HG03064 (cell line): ENCODE data around the gene SLC9A9.
"Not testable (repeated sequence)": the region's sequence is repeated elsewhere in the genome, so short reads cannot be mapped to it uniquely, and the experiment has no call there.

Experiments used
- ATAC-seq: cut with Tn5 transposase; IDR thresholded peaks from one replicate; pipeline ENCODE4 v1.9.1; 2021; ENCODE audit warnings: low read depth; ENCODE audit not compliant: unreplicated experiment

Gene SLC9A9

DNA sequence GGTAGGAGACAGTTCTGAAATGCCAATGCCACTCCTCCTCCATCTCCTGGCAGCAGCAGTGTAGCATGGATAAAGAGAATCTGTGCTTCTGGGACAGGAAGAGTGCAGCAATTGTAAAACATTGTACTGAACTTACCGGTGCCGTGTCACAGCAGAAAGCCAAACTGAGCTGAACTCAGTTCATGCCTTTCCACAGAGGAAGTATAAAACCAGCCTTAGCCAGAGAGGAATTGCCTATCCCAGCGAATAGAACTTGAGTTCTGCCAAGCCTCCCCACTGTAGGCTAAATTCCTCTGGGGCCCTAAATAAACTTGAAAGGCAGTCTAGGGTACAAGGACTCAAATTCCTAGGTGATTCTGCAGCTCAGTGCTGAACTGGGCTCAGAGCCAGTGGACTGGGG lies 148.8 kb downstream of the SLC9A9 start:
- ATAC-seq = no peak

DNA sequence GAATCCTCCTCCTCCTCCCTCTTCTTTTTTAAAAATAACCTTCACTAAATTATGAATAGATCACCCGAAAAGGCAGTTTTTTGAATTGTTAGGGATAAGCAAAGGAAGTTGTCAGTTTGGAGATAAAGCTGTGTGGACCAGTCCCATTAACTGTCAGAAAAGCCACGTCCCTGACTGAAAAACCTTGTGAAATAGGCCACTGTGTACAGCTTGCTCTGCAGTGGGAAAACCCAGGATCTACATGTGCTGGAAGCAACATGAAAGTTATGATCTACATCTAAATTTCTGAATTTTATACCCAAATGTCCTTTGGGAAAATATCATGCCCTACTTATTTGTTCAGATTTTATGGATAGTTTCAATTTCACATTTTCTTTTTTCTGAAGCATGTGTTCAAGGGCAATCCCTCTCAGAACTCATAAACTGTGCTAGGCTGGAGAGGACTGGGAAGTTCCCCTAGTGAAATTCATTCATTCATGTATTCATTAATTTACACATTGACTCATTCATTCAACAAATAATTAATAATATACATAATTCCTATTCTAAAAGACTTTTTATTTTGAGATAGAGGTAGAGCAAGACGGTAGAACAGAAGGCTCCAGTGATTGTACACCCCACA lies 149.5 kb downstream of the SLC9A9 start:
- ATAC-seq = no peak

DNA sequence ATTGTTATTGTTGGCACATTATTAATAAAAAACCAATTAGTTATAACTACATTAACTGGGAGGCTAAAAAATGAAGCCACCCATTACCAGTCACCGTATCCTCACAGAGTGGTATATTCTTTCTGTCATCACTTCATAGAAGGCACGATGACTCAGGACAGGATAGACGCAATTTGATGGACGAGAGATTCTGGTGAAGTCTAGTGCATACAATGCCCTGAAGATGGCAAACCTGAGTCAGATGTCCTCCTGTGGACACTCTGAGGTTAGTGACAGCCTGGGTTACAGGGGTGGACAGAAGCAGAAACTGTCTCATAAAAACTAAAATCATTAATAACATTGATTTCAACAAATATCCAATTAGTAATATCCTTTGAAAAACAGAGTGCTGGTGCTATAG lies 150.3 kb downstream of the SLC9A9 start:
- ATAC-seq = no peak

DNA sequence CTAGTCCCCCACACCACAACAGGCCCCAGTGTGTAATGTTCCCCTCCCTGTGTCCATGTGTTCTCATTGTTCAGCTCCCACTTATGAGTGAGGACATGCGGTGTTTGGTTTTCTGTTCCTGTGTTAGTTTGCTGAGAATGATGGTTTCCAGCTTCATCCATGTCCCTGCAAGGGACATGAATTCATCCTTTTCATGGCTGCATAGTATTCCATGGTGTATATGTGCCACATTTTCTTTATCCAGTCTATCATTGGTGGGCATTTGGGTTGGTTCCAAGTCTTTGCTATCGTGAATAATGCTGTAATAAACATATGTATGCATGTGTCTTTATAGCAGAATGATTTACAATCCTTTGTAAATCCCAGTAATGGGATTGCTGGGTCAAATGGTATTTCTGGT lies 152.9 kb downstream of the SLC9A9 start:
- ATAC-seq = not testable (repeated sequence)

DNA sequence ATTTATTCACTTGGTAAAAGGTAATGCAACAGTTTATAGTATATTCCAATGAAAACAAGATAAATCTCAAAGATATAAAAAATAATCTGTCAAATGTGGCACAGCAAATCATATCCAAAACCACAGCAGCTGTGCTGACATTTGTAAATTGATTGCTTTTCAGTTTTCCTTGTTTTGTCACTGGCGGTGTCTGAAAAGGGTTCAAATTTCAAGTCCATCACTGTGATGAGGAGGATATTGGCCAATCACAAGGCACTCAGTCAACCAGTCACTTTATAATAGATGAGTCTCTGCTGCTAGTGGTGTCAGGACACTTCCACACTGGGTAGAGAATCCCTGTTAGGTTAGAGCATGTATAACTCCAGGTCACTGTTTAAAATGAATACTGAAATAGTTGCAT lies 154.8 kb downstream of the SLC9A9 start:
- ATAC-seq = no peak

DNA sequence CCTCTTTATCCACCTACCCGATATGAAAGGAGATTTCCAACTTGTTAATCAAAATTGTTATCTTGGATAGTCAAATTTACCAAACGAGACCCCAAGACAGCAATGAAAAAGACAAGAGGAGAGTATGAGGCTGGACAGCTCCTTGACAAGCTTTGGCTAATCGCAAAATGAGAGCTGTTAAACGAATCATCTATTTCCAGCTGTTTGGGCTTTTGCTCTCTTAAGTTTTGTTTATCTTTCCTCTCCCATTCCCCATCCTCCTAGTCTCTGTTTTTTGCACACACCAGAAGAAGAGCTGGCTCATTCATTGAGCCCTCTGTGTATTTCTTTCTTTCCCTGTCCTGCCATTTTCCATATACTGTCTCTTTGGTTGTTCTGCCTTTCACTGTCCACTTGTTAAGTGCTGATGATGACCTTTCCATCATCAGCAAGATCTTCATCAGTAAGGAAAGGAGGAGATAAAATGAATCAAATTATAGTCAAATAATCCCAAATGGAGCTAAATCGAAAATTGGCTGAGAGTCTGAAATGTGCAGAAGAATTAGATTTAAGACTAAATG lies 161.6 kb downstream of the SLC9A9 start:
- no peak for ATAC-seq

DNA sequence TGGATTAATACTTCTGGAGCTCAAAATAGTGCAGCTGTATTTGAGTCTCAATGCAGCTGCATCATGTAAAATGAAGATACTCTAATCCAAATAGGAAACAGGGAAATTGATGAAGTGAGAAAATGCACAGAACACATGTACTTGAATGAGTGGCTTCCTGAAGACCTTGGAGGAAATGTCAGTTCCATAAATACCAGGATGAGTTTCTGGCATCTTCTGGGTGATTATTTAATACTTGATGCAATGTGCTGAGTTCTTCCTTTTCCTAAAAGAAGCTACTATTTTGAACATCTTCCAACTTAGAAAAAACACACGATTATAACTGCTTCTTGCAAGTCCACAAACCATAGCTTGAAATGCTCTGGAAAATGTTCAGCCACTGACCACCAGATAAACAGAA lies 162.8 kb downstream of the SLC9A9 start:
- ATAC-seq = no peak

DNA sequence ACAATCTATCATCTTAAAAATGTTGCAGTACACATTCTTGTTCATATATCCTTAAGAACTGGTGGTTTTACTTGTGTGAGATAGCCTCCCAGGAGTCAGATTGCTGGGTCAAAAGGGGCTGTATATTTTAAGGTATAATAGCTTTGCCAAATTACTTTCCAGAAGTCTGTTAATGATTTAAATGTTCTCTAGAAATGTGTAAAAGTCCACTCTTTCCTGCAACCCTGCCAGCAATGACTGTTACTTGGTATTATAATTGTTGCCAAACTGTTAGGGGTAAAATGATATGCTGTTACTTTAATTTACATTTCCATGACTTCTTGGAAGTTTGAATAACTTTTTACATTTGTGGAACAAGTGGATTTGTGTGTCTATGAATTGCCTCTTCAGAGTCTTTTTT lies 170.8 kb downstream of the SLC9A9 start:
- ATAC-seq = no peak

DNA sequence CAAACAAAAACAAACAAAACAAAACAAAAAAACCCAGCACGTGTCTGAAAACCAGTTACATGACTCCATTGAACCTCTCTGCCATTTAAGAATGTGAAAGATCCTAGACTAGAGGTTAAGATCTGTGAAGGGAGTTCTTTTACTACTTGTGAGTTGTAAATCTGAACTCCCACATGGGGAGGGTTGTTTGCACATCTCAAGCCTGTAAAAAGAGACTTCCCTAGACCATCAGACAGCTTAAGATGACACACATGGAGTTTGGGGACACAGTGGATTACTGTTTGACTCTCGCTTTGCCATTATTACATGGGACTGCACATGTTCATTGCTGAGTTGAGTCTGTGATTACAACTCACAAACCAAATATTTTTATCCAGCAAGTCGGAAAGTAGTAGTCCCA lies 171.5 kb downstream of the SLC9A9 start:
- ATAC-seq = no peak

DNA sequence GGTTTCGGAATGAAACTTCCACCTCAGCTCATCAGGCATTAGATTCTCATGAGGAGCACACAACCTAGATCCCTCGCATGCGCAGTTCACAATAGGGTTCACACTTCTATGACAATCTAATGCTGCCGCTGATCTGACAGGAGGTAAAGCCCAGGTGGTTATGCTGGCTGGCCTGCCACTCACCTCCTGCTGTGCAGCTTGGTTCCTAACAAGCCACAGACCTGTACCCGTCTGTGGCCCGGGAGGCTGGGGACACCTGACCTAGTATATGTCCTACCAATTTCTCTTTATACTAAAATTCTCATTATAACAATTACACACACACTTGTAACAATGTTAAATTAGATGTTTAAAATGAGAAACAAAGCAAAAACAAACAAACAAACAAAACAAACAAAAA lies 172.2 kb downstream of the SLC9A9 start:
- no peak for ATAC-seq

DNA sequence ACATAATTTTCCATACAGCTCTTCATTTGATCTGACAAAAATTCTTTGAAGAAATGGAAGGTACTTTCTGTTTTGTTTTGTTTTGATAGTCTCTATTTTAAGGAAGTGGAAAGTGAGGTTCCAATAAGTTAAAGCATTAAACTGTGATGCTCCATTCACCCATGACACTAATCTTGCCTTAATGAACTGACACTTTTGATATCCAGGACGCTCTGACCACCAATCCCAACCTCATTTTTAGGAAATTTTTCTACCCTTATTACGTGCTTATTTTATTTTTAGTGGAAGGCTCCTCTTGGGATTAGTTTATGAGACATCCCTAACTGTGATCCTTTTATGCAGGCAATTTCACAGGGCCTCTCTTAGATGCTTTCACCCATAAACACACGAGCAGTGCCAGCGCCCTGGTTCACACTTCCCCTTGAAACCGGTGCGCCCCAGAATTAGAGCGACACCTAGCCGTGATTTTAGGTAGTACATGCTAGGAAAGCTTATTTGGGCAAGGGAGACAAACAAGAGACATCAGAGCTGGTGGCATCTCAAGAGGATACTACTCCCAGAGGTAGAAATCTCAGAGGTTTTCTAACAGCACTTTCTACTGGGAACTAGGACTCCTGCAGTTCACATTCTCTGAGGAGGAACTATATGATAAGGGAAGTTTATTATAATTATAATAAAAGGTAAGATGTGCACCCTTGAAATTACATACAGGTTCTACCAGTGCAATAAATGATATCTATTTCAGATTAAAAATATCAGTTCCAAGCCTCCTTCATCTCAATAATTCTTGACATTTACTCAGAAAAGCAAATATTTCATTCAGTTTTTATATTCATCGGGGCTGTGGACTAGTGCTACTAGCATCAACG lies 173.9 kb downstream of the SLC9A9 start:
- peak; percentile 56 for ATAC-seq

DNA sequence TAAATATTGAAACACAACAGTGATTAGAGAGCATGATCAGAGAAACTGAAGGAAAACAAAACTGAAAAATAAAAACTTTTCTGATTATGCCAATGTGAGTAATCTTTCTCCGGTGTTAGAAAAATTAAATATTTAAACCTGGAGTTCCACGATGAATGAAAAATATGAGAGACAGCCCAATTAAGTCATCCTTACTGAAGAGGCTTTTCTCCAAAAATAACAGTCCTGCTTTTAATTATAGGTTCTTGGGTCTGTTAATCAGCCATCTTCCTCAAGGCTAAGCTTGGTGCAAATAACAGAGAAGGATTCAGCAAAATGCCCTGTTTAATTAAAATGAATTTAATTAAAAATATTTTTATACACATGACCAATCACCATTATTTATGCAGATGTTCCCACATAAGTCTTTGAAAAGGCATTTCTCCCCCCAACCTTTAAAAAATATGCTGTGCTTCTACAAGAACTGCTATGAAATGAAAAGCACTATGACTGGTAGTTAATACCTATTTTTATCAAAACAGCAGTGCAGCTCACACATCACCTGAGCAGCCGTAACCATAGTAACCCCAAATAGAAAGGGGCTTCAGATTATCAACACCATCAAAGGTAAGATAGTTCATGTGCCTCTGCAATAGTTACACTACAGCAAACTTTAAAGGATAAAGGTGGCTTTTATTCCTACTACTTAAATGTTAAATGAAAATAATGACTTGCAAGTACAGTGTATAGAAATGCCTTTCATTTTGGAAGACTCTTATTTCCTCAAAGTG lies 175.7 kb downstream of the SLC9A9 start:
- no peak for ATAC-seq

DNA sequence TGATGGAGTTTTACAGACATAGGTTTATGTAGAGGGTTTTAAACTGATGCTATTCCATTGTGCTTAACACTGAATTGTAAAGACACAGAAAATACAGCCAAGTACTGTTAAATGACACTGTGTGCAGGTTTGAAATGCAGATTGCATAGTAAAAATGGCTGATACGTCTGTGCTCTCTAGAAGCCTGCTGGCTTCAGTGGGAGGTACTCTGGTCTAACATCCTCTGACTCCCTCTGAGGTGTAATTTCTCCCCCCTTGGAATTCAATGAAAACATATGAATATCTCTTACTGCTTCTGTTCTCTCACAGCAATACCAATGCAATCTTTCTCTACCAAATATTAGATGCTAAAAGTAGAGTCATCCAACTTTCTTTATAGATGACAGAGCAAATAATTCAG lies 176.6 kb downstream of the SLC9A9 start:
- ATAC-seq = no peak

DNA sequence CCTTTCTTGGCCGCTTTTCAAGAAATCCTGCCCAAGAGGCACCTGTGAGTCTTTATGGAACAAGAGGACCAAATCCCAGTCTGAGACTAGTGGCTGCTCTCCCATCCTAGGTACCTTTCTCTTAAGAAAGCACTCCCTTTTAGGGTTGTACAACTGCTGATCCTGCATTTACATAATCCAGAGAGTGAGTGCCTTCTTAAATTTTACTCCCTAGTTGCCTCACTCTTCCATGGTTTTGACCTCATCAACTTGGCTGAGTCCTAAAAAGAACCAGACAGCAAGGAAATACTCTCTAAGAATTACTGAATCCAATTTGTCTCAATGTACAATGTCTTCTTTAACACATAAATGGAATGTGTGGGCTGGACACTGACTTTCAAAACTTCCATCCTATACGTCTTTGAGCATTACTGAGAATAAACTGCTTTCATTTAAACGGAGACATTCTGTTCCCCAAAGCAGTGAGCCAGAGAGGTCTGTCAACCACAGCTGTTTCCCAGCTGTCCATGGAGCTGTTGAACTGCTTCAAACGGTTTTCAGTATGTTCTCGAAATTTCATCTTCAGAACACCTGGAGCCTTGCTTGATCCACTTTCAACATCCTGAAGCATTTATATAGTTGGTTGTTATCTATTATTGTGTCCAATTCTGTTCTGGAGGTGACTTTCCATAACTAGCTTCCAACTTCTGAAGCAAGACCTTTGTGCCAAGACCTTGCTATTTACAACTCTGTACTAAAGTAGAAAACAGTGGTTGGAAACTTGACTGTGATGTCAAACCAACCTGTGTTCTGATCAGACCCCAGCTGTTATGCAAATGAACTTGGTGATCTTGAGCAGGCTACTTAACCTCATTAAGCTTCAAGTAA lies 179.1 kb downstream of the SLC9A9 start:
- peak; percentile 90 for ATAC-seq

DNA sequence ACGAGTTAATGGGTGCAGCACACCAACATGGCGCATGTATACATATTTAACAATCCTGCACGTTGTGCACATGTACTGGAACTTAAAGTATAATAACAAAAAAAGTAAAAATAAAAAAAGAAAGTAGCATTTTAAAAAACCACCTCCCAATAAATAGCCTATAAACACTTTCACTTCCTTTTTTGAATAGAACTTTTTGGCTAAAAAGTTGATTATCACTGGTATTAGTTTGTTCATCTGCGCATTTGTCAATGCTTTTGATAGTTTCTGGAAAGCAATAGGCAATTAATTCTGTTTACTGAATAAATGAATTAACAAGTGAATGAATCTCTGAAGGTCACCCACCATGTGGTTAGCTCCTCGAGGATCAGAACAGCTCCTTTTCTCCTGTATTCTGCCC lies 179.9 kb downstream of the SLC9A9 start:
- ATAC-seq = no peak

DNA sequence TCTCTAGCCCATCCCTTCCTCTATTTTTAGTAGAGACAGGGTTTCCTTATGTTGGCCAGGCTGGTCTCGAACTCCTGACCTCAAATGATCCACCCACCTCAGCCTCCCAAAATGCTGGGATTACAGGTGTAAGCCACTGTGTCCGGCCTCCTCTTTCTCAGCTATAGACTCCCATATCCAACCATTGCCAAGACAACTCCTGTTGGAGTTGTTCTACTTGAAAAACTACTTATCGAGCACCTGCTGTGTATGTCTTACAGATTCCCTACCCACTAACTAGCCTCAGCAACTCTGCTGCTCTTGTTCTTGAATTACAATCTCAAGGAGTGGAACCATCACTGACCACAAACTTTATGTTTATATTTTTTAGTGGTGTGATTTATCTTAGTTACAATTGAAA lies 186.6 kb downstream of the SLC9A9 start:
- no peak for ATAC-seq

DNA sequence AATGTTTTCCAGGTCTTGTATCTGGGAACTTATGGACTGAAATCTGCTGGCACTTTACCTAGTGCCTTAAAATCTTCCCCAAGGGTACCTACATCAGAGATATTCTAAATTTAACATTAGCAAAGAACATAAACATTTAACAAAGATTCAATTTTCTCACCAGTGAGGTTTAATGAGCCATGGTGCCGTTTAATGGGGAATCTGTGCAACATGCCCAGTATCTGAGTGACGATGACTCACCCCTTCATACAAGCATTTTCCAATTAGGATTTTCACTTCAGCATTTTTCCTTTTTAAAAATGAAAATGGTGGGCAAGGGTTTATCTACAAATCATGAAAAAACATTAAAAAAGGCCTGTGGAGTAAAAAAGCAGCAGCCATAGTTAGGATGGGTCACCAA lies 189.4 kb downstream of the SLC9A9 start:
- ATAC-seq = no peak

DNA sequence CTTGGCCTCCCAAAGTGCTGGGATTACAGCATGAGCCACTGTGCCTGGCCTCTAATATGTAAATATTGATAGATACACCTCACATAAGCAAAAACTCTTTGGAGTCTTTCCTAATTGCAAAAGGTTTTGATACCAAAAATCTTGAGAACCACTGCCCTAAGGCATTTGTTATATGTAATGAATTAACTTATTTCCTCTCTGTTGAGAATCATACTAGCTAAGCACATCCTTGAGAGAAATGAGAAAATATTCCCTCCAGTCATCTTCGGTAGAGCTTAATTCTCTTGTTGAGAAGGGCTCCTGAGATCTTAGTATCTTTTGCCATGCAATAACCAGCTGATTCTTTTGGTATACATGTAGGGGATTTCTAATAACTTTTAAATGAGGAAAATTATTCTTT lies 190.2 kb downstream of the SLC9A9 start:
- no peak for ATAC-seq

DNA sequence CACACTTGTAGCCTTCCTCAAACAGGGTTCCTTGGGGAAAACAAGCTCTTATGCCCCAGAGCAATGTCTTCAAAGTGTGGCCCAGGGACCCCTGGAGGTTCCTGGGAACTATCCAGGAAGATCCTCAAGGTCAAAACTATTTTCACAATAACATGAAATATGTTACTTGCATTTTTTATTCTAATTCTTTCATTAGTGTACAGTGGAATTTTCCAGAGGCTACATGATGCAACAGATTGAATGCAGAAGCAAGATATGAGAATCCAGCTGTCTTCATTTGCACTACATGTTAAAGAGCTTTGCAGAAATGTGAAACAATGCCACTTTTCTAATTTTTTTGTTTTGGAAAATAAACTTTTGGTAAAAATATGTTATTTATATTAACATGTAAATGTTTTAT lies 190.9 kb downstream of the SLC9A9 start:
- ATAC-seq = no peak

DNA sequence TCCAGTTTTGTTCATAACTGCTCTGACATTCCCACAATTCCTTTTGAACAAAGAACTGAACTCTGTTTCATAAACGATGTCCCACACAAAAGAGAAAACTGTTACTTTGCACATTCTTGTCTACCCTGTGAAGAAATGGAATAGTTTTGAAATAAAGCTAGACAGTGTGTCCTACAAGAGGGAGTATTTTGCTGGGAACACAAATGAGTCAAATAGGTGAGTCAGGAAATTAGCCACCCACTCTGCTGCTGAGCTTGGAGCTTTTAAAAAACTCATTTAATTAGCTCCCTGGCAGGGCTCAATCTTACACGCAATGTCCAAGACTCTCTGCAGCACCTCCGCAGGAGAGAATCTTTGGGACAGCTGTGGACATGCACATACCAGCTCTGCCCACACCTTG lies 193.4 kb downstream of the SLC9A9 start:
- no peak for ATAC-seq
